Fibroblast of lung (primary cell): Measurements from ENCODE around the gene UTP14A. TPM values are rescaled to one million over a fixed set of nuclear protein-coding genes. Genes with fewer than 3 reads are reported as not detected.

Source experiments
- DNase-seq, 2 donors: peaks; one replicate each; pipeline versions ENCODE4 v3.0.0 to v3.0.0-alpha.2; 2010; ENCODE audit warnings: low read depth in 2 of 2
- H2AFZ ChIP-seq: 2 replicates; pipeline ENCODE4 v1.5.1; 2012; ENCODE audit warnings: low read length, control low read depth, inconsistent platforms
- H3K27ac ChIP-seq: 2 replicates; pipeline ENCODE4 v1.5.1; 2011; ENCODE audit warnings: low read length, control low read depth; ENCODE audit not compliant: insufficient read depth
- H3K27me3 ChIP-seq: 2 replicates; pipeline ENCODE4 v1.5.1; 2011; ENCODE audit warnings: mild to moderate bottlenecking, low read length; ENCODE audit not compliant: control insufficient read depth, insufficient read depth
- H3K36me3 ChIP-seq: 2 replicates; pipeline ENCODE4 v1.5.1; 2011; ENCODE audit warnings: low read length; ENCODE audit not compliant: control insufficient read depth, insufficient read depth
- H3K4me1 ChIP-seq: 2 replicates; pipeline ENCODE4 v1.5.1; 2011; ENCODE audit warnings: low read length; ENCODE audit not compliant: control insufficient read depth, insufficient read depth; ENCODE audit errors: extremely low read depth
- H3K4me2 ChIP-seq: 2 replicates; pipeline ENCODE4 v1.5.1; 2011; ENCODE audit warnings: low read length, control low read depth; ENCODE audit not compliant: insufficient read depth; ENCODE audit errors: extremely low read depth
- H3K4me3 ChIP-seq, 4 experiments: fragments of 200-600 bp in 1 of 4; sonication (generic) in 1 of 4; replicated peaks in 1 of 4; 2 replicates each; pipeline ENCODE4 v1.5.1; 2011 to 2016; ENCODE audit warnings: low read length in 4 of 4, low read depth in 3 of 4, mild to moderate bottlenecking in 3 of 4, control low read depth in 2 of 4, inconsistent platforms in 1 of 4, mixed read lengths in 1 of 4; ENCODE audit not compliant: insufficient read depth in 1 of 4; ENCODE audit errors: control extremely low read depth in 1 of 4
- H3K79me2 ChIP-seq: 2 replicates; pipeline ENCODE4 v1.5.1; 2012; ENCODE audit warnings: mild to moderate bottlenecking, low read length, inconsistent platforms; ENCODE audit not compliant: control insufficient read depth, insufficient read depth
- H3K9ac ChIP-seq: 2 replicates; pipeline ENCODE4 v1.5.1; 2011; ENCODE audit warnings: mild to moderate bottlenecking, low read length, control low read depth; ENCODE audit not compliant: insufficient read depth
- H3K9me3 ChIP-seq: 2 replicates; pipeline ENCODE4 v1.5.1; 2012; ENCODE audit warnings: low read depth, low read length; ENCODE audit not compliant: control insufficient read depth, insufficient read depth
- H4K20me1 ChIP-seq: 2 replicates; pipeline ENCODE4 v1.5.1; 2011; ENCODE audit warnings: low read length; ENCODE audit not compliant: control insufficient read depth, insufficient read depth; ENCODE audit errors: extremely low read depth
- EZH2 ChIP-seq: IDR thresholded peaks from 2 replicates; pipeline ENCODE4 v1.5.1; 2012; ENCODE audit warnings: low read length, control low read depth, mild to moderate bottlenecking; ENCODE audit errors: missing control alignments
- polyA plus RNA-seq, 2 donors: library from polyadenylated mRNA; depleted of rRNA in 1 of 2; stranded (reverse) in 1 of 2; unstranded in 1 of 2; fragments of >200 nt; gene quantifications; 2 replicates each; pipeline ENCODE4 v1.2.1, GENCODE V29; 2011 to 2012; ENCODE audit warnings: missing spikeins in 1 of 2
- total RNA-seq: library from RNA; depleted of rRNA; stranded (reverse); fragments of >200 nt; gene quantifications from 2 replicates; pipeline ENCODE4 v1.2.1, GENCODE V29; 2014
- TF ChIP-seq, protein P1 (sequence below), 2 donors: IDR thresholded peaks in 1 of 2; conservative IDR thresholded peaks in 1 of 2; 1 replicate in 1 of 2; 2 replicates in 1 of 2; pipeline ENCODE4 v1.5.1; 2011 to 2012; ENCODE audit warnings: low read length in 2 of 2, control low read depth in 1 of 2, inconsistent platforms in 1 of 2, low read depth in 1 of 2, mild to moderate bottlenecking in 1 of 2

Gene UTP14A
- total and polyA plus RNA-seq, 2 donors (not counting 1 experiment from before 2014, with no cell fraction given), result 15.0 to 15.6 TPM

DNA sequence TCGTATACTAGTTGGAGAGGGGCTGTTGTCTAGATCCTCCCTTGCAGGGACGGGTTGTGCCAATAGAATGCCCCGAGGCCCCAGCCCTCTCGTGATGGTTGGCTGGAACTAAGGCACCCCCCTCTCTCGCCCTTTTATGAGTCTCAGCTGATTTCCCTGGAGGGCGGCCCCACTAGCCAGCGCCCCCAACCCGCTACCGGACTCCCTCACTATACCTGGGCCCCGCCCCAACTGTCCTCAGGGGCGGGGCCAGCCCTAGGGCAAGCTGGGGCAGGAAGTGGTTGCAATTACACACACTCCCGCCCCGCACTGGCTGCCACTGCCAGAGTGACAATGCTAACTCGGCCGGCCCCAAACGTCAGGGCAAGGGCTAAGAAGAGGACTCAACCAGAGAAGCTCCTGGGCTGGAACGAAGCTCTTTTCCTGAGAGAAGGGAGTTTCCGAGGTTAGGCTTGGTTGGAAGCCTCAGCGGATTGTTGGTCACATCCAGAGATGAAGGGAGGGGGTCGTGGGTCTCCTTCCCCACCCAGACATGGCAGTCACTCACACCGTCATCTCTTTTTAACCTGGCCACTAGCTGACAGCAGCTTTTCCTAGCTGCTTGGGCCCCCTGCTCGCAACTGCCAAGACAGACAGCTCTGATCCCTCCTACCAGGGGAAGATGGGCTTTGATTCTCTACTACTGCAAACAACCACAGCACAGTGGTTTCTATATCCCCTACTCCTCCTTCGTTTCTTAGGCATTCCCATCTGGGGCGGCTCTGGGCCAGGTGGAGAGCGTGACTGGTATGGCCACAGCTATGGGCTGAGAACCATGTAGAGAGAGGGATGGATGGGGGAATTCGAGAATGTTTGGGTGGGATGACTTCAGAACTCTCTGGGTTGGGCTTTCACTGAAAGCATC, 55.5 kb downstream of the UTP14A start:
- H4K20me1 ChIP-seq, result no peaks in the 10 kb centered on the region
- H3K9me3 ChIP-seq, result no peaks in the 10 kb centered on the region
- H3K4me3 ChIP-seq, result no peak overlapping the region
- H3K4me1 ChIP-seq, result peaks cover 5% of the 10 kb centered on the region
- H3K27me3 ChIP-seq, result no peaks in the 10 kb centered on the region
- no peak overlapping the region for H2AFZ ChIP-seq
- TF ChIP-seq, protein P1, sequence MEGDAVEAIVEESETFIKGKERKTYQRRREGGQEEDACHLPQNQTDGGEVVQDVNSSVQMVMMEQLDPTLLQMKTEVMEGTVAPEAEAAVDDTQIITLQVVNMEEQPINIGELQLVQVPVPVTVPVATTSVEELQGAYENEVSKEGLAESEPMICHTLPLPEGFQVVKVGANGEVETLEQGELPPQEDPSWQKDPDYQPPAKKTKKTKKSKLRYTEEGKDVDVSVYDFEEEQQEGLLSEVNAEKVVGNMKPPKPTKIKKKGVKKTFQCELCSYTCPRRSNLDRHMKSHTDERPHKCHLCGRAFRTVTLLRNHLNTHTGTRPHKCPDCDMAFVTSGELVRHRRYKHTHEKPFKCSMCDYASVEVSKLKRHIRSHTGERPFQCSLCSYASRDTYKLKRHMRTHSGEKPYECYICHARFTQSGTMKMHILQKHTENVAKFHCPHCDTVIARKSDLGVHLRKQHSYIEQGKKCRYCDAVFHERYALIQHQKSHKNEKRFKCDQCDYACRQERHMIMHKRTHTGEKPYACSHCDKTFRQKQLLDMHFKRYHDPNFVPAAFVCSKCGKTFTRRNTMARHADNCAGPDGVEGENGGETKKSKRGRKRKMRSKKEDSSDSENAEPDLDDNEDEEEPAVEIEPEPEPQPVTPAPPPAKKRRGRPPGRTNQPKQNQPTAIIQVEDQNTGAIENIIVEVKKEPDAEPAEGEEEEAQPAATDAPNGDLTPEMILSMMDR (conservative IDR thresholded peaks at IDR 0.05 in 1 of 2, IDR thresholded peaks at IDR 0.05 in 1 of 2; ENCODE audit: low read depth in 1 of 2, low read length in 2 of 2), result no peak
- TF ChIP-seq EZH2, result no peak
- DNase-seq, result peak in 1 of 2 donors; percentile 20
- no peak overlapping the region for H3K27ac ChIP-seq
- H3K36me3 ChIP-seq, result no peaks in the 10 kb centered on the region
- no peaks in the 10 kb centered on the region for H3K79me2 ChIP-seq
- H3K9ac ChIP-seq, result no peak overlapping the region
- H3K4me2 ChIP-seq, result no peak overlapping the region

GRCh38 chrX:129963729-129964128, 57.8 kb downstream of the UTP14A start:
- Histone ChIP-seq H3K9me3 (no peaks in the 10 kb centered on the region), H3K36me3 (no peaks in the 10 kb centered on the region), H4K20me1 (no peaks in the 10 kb centered on the region), H3K27ac (no peak overlapping the region), H3K9ac (no peak overlapping the region), H3K4me3 (no peak overlapping the region), H3K79me2 (no peaks in the 10 kb centered on the region), H3K4me2 (no peak overlapping the region), H3K4me1 (peaks cover 5% of the 10 kb centered on the region), H3K27me3 (no peaks in the 10 kb centered on the region), H2AFZ (no peak overlapping the region)
- no peak for DNase-seq
- TF ChIP-seq, protein P1 (conservative IDR thresholded peaks at IDR 0.05 in 1 of 2, IDR thresholded peaks at IDR 0.05 in 1 of 2; ENCODE audit: low read depth in 1 of 2, low read length in 2 of 2), result no peak
- no peak for TF ChIP-seq EZH2

DNA sequence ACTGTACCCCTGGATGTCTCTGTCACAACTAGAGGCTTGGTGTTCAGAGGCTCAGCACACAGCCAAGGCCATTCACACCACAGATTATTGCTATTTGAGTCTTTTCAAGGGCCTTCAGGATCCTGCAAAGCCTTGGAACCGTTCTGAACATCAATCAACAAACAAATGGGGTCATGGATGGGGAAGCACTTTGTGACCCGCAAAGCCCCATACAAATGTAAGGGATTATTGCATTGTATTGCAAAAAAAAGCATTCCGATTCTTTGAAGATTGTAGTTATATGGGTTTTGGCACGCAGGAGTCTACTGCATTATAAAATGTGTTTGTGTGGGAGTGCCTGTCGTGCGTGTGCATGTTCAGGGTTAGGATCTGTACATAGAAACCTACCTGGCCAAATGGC, 59.2 kb downstream of the UTP14A start:
- H3K27me3 ChIP-seq, result no peaks in the 10 kb centered on the region
- no peaks in the 10 kb centered on the region for H3K4me1 ChIP-seq
- TF ChIP-seq, protein P1 (conservative IDR thresholded peaks at IDR 0.05 in 1 of 2, IDR thresholded peaks at IDR 0.05 in 1 of 2; ENCODE audit: low read depth in 1 of 2, low read length in 2 of 2), result no peak
- no peak for TF ChIP-seq EZH2
- no peak overlapping the region for H3K4me3 ChIP-seq
- H2AFZ ChIP-seq, result no peak overlapping the region
- DNase-seq, result no peak
- no peaks in the 10 kb centered on the region for H3K9me3 ChIP-seq
- no peak overlapping the region for H3K4me2 ChIP-seq
- H4K20me1 ChIP-seq, result no peaks in the 10 kb centered on the region
- no peak overlapping the region for H3K9ac ChIP-seq
- no peak overlapping the region for H3K27ac ChIP-seq
- no peaks in the 10 kb centered on the region for H3K79me2 ChIP-seq
- H3K36me3 ChIP-seq, result no peaks in the 10 kb centered on the region
